VCaP (cell line): Measurements from ENCODE around the gene STXBP5.
"Not testable (repeated sequence)": the region's sequence is repeated elsewhere in the genome, so short reads cannot be mapped to it uniquely, and the experiment has no call there.

Experiments used
- H3K27ac ChIP-seq: fragments of 450-650 bp; 2 replicates; pipeline ENCODE4 v1.5.1; 2017
- TF ChIP-seq, protein P1 (sequence below): fragments of 450-650 bp; conservative IDR thresholded peaks from 2 replicates; pipeline ENCODE4 v1.5.1; 2017; ENCODE audit warnings: mild to moderate bottlenecking, moderate library complexity

The STXBP5 gene

DNA sequence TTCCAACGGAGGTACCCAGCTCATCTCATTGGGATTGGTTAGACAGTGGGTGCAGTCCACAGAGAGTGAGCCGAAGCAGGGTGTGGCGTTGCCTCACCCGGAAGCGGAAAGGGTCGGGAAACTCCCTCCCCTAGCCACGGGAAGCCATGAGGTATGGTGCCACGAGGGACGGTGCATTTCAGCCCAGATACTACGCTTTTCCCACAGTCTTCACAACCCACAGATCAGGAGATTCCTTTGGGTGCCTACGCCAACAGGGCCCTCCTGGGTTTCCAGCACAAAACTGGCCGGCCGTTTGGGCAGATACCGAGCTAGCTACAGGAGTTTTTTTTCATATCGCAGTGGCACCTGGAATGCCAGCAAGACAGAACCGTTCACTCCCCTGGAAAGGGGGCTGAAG lies 46.9 kb downstream of the STXBP5 start:
- TF ChIP-seq, protein P1, sequence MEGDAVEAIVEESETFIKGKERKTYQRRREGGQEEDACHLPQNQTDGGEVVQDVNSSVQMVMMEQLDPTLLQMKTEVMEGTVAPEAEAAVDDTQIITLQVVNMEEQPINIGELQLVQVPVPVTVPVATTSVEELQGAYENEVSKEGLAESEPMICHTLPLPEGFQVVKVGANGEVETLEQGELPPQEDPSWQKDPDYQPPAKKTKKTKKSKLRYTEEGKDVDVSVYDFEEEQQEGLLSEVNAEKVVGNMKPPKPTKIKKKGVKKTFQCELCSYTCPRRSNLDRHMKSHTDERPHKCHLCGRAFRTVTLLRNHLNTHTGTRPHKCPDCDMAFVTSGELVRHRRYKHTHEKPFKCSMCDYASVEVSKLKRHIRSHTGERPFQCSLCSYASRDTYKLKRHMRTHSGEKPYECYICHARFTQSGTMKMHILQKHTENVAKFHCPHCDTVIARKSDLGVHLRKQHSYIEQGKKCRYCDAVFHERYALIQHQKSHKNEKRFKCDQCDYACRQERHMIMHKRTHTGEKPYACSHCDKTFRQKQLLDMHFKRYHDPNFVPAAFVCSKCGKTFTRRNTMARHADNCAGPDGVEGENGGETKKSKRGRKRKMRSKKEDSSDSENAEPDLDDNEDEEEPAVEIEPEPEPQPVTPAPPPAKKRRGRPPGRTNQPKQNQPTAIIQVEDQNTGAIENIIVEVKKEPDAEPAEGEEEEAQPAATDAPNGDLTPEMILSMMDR: no peak
- H3K27ac ChIP-seq: no peak overlapping the region

DNA sequence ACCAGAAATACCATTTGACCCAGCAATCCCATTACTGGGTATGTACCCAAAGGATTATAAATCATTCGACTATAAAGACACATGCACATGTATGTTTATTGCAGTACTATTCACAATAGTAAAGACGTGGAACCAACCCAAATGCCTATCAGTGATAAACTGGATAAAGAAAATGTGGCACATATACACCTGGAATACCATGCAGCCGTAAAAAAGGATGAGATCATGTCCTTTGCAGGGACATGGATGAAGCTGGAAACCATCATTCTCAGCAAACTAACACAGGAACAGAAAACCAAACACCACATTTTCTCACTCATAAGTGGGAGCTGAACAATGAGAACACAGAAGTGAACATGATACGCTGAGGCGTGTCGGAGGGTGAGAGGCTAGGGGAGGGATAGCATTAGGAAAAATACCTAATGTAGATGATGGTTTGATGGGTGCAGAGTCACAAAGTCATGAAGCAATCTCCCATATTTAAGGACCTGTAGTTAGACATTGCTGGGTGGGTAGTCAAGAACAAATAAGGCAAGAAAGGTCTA lies 50.8 kb downstream of the STXBP5 start:
- H3K27ac ChIP-seq: not testable (repeated sequence)

DNA sequence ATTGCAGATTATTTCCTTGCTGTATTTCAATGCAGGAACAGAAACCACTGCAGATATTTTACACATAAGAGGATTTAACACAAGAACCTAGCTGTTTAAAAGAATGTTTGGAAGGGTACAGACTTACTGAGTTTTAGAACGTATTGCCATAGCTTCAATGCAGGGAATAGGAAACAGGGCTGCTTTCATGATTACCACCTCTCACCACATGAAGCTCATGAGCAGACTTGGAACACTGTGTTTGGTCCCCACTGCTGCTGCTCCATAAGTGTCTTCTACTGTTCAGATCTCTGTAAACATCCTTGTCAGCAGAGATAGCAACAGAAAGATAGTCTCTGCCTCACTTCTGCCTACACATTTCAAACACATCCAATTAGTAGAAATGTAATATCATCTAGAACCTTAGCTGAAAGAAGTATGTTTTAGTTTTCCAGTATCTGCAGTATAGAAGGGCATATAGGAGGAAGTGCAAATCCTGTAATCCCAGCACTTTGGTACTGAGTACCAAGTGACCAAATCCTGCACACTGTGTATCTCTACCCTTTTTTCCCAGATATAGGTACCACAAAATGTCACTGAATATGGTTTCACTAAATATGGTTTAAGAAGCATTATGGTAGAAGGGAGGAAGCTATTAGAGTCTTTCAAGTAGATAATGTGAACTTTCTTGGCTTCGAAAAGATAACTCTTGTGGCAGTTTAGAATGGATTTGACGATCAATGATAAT lies 51.9 kb downstream of the STXBP5 start:
- TF ChIP-seq, protein P1: no peak
- H3K27ac ChIP-seq: no peak overlapping the region

DNA sequence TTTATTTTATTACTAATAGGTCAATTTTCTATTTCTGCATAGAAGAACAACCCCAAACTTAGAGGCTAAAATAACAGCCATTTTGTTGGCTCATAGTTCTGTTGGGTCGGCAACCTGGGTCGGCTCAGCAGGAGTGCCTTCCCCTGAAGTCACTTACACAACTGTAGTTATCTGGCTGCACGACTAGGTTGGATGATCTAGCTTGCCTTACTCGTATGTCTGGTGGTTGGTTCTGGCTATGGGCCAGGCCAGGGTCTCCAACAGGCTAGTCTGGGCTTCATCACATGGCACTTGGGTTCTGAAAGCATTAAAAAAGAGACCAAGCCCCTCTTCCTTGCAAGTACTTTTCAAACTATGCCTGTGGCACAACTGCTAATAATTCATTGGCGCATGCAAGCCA lies 53.5 kb downstream of the STXBP5 start:
- no peak overlapping the region for H3K27ac ChIP-seq

DNA sequence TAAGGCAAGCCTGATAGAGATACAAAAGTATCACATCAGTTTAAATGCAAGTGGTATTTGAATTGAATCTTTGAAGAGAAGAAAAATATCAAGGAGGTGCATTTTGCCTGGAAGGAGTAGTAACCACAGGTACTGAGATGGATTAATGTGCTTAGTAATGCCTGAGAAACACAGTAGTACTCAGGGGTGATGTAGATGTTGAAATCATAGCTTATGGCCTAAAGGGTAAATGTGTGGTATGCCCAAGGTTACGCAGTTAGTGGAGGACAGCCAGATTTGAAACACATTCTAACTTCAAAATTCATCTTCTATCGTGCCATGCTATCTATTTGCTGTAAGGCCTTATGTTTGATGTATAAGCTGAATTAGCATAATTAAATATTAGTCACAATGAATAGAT lies 55.9 kb downstream of the STXBP5 start:
- H3K27ac ChIP-seq: no peak overlapping the region
- TF ChIP-seq, protein P1: no peak

More for the DNA sequence above, 53.5 kb downstream of the STXBP5 start:
- TF ChIP-seq, protein P1: no peak

DNA sequence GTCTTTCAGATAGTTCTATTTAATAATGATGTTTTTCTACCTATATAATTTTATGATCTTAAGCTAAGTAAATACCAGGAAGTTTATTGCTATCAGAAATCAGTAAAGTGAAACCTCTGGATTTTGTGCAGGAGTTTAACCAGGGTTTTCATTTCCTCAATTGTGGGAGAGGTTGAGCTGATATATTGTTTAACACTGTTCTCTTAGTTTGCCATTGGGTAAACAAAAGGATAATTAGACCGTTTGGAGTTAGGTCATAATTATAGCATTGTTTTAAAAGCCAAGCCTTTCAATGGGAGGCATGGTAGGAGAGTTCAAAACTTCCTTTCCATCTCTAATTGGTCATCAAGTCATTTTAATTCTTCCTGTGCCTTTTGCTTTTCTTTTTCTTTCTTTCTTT lies 58.7 kb downstream of the STXBP5 start:
- TF ChIP-seq, protein P1: no peak
- H3K27ac ChIP-seq: peak overlapping the region; percentile 46

DNA sequence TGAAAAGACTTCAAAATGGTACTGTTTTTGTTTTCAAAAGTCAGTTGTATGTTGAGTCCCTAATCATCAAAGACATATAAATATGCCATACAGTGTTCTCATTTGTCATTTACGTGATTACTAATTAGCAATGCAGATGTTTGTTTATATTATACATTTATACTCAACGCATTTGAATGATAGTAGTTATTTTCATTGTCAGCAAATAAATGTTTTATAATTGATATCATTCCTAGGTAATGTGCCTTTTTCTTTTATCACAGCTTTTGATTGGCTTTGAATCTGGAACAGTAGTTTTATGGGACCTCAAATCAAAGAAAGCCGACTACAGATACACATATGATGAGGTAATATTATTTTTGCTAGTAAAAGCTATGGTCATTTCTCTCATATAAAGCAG lies 62.6 kb downstream of the STXBP5 start:
- TF ChIP-seq, protein P1: no peak
- no peak overlapping the region for H3K27ac ChIP-seq

DNA sequence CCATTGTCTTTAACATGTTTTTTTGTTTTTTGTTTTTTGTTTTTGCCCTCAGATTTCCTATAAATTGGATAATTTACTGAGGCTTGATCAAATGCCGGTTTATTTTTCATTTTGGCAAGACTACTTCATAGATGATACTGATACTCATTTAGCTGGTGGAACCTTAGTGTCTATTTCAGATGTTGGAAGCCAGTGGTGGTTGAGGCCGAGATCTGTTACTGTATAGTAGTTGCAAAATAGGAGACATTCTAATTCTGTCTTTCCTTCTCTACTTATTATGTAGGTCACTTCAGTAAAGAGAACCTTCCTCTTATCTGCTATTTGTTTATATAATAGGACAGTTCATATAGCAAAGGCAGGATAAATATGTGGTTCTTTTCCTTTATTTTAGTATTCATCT lies 63.4 kb downstream of the STXBP5 start:
- TF ChIP-seq, protein P1: no peak
- no peak overlapping the region for H3K27ac ChIP-seq
